Amygdala (tissue), 56 donors: ENCODE data around the gene HSD17B11.
"Not testable (repeated sequence)": the region's sequence is repeated elsewhere in the genome, so short reads cannot be mapped to it uniquely, and the experiment has no call there.

ENCODE experiments used
- DNase-seq, 56 donors: peaks; one replicate each; lab custom pipeline; 2025; lab: John Stamatoyannopoulos, UW

Gene HSD17B11, protein sequence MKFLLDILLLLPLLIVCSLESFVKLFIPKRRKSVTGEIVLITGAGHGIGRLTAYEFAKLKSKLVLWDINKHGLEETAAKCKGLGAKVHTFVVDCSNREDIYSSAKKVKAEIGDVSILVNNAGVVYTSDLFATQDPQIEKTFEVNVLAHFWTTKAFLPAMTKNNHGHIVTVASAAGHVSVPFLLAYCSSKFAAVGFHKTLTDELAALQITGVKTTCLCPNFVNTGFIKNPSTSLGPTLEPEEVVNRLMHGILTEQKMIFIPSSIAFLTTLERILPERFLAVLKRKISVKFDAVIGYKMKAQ

DNA sequence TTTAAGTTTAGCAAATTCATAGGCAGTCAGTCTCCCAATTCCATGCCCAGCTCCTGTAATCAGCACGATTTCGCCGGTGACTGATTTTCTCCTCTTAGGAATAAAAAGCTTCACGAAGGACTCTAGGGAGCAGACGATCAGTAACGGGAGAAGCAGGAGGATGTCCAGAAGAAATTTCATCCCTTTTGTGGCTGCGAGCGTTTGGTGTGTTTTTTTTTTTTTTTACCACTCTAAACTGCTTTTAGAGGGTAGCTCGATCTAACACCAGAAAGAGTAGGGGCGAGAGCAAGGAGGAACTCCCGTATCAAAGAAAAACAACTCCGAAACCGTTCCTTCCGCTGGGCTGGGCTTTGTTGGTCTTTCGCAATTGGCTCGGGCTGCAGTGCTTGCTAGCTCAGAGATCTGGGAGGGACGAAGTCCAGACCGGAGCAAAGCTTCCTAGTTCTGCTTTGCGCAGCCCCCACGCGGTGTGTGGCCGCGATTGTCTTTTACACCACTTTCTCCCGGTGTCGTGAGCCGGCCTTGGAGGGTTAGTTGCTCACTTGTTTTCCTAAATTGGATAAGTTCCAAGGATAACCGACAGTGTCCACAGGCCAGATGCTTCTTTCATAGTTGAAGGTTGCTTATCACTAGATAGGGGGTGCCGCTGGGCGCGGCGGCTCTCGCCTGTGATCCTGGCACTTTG is at the start of gene HSD17B11:
TSS of gene HSD17B11 (minus strand) at position 298 of the 685 bp plus-strand sequence. CDS start at position 180, 118 bp downstream.
- peak; percentile 30 to 91 (median 76) for DNase-seq

GRCh38 chr4:87433342-87433741 is 42.4 kb upstream of the HSD17B11 start:
- DNase-seq = no peak

GRCh38 chr4:87430038-87430437 is 39.0 kb upstream of the HSD17B11 start:
- no peak for DNase-seq

DNA sequence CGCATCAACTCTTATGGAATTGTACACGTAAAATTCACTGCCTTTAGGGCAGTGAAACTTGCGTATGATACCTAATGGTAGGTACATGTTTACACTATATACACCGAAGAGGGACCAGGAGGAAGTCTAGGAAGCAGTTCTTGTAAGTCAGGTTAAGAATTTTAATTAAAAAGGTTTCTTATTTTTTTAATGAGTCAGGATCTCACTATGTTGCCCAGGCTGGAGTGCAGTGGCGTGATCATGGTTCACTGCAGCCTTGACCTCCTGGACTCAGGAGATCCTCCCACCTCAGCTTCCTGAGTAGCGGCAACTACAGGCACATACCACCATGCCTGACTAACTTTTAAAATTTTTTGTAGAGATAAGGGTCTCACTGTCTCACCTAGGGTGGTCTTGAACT is 38.0 kb upstream of the HSD17B11 start:
- no peak for DNase-seq

DNA sequence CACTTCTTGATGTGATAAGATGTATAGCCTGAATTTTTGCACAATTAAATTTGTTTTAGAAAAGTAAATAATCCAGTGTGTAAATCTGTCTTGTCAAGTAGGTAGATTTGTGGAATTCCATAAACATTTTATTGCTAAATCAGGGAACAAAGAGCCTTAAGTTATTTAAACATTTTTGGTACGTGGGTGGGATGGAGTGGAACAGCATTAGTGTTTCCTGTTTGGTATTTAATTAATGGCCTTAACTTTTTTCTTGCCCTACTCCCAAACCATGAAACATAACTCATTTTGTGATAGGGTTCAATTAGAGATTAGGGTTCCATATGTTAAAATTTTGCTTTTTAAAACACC is 36.5 kb upstream of the HSD17B11 start:
- no peak for DNase-seq

GRCh38 chr4:87426865-87427517 is 36.0 kb upstream of the HSD17B11 start:
- no peak for DNase-seq

- no peak for DNase-seq
Observed at GRCh38 chr4:87425711-87426110, 34.7 kb upstream of the HSD17B11 start.

DNA sequence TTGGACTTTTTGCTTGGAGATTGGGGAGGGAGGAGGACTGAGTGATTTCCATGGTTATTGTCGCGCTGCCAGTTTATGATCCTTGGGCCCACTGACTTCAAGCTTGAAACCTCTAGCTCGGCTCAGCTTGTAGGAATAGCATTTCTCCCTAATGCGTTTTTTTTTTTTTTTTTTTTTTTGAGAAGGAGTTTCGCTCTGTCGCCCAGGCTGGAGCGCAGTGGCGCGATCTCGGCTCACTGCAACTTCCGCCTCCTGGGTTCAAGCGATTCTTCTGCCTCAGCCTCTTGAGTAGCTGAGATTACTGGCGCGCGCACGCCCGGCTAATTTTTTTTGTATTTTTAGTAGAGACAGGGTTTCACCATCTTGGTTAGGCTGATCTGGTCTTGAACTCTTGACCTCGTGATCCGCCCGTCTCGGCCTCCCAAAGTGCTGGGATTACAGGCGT is 33.1 kb upstream of the HSD17B11 start:
- not testable (repeated sequence) for DNase-seq

GRCh38 chr4:87423317-87424098 is 32.5 kb upstream of the HSD17B11 start:
- no peak for DNase-seq

DNA sequence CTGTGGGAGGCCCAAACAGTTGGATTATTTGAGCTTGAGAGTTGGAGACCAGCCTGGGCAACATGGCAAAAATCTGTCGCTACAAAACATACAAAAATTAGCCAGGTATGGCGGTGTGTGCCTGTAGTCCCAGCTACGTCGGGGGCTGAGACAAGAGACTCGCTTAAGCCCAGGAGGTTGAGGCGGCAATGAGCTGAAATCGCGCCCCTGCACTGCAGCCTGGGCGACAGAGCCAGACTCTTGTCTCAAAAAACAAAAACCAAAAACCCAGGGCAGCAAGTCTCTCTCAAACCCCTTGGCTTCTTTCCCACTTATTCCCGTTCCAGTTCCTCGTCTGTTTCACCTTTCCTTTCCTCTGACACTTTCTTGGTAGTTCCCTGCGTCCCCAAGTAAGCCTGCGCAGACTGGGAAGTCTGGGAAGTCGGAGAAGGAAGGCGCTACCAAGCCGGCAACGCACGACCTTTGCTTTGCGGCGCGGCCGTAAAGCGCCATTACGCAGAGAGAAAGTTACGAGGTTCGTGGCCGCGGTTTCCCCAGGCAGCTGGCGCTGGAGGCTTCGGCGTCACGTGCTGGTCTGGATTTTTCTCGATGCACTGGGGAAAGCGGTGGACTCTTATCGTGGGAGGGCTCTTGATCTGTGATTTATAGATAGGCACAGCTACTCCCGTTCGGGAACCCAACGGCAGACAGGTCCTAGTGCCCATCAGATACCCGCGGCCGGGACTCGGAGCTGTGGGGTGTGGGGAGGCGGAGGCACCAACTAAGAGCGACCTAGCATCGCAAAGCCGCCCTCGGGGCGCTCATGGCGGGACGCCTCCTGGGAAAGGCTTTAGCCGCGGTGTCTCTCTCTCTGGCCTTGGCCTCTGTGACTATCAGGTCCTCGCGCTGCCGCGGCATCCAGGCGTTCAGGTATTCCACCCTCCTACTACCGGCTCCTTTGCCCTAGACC is 31.4 kb upstream of the HSD17B11 start, which contains the start of gene NUDT9:
TSS of gene NUDT9 (plus strand) at position 470 of the 949 bp plus-strand sequence. CDS start at position 803, 333 bp downstream.
- DNase-seq = peak; percentile 62 to 97 (median 88)

DNA sequence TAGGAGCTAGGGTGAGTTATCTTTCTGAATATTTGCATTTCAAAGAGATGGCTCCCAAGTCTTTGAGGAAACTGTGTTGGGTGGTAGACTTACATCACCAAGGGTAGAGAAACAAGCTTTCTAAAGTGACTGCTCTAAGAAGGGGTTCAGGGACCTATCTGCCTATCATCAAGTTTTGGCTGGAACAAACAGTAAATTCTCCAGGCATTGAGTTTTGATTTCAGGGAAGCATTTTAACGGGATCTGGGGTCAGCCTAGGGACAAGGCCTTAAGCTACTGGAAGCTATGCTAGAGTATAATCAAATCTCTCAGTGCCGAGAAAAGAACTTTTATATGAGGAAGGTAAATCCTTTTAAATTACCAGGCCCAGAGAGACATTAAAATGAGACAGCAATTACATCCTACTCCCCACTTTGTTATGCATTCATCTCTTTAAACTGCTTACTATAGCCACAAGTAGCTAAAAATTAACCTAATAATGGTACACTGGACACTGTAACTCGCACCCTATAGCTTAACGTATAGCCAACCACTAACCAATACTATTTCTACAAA is 29.4 kb upstream of the HSD17B11 start:
- no peak for DNase-seq

- DNase-seq = no peak
Observed at GRCh38 chr4:87419578-87420249, 28.7 kb upstream of the HSD17B11 start.

DNA sequence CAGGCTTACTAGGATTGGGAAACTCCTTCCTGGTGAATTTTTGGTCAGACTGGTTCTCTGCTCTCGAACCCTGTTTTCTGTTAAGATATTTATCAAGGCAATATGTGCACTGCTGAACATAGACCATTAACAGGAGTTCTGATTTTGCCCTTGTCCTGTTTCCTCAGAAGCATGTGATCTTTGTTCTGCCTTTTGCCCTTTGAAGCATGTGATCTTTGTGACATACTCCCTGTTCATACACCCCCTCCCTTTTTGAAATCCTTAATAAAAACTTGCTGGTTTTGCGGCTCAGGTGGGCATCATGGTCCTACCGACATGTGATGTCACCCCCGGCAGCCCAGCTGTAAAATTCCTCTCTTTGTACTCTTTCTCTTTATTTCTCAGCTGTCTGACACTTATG is 27.4 kb upstream of the HSD17B11 start:
- not testable (repeated sequence) for DNase-seq

GRCh38 chr4:87416965-87417364 is 26.0 kb upstream of the HSD17B11 start:
- DNase-seq = no peak

DNA sequence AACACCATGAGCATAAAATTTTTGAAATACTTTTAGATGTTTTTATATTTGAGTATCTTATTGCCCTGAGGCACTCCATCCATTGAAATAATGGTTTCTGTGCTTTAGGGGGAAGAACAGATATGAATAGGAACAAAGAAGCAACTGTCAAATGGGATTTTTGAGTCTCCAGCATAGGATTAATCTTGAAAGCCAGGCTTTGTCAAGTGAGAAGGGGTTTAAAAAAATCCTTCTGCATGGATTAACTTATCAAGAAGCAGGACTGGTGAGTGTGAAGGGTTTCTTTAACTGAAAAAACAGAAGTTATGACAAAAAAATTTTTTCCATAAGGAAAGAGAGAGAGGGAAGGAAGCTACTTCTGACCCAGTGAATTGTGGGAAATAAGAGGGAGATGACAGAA is 23.8 kb upstream of the HSD17B11 start:
- no peak for DNase-seq

DNA sequence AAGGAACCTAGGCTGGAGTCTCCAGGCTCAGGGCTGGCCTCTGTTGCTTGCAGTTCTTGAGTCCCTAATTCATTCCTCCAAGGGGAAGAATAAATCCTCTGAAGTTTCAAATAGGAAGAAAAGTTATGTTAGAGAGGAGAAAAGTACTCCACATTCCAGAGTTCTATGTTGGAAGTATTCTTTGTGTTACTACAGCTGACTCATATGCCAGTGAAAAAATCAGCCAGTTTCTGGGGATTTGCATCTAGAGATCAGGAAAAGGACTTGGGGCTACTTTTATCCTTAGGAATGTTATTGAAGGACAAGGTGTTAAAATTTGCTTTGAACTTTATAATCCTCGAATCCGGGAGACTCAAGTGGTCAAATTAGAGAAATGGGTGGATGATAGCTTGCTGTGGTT is 19.7 kb upstream of the HSD17B11 start:
- no peak for DNase-seq

GRCh38 chr4:87410157-87410556 is 19.2 kb upstream of the HSD17B11 start:
- DNase-seq = no peak

- DNase-seq = no peak
Observed at GRCh38 chr4:87409420-87409939, 18.5 kb upstream of the HSD17B11 start.
